Panc1 (cell line): ENCODE measurements around the gene MYRF. TPM values are rescaled to one million over a fixed set of nuclear protein-coding genes. Genes with fewer than 3 reads are reported as not detected.

Source experiments
- ATAC-seq: fragments of 200-7000 bp; cut with Tn5 transposase; 2 replicates; pipeline ENCODE4 v1.9.1; 2020; ENCODE audit warnings: mild to moderate bottlenecking, moderate library complexity
- BruUV-seq: library from RNA; stranded (reverse); fragments of 400-500 nt; replicated peaks from 2 replicates; lab custom pipeline; 2021; lab: Mats Ljungman, UMichigan
- CTCF ChIA-PET: fragments of 300-600 bp; sonication (Branson Sonifier 250); formaldehyde crosslinking; loops from one replicate; lab custom pipeline; 2022; ENCODE audit warnings: antibody characterized with exemption; lab: Charles Lee
- POLR2A ChIA-PET: fragments of 300-600 bp; sonication (Branson Sonifier 250); formaldehyde crosslinking; loops from one replicate; lab custom pipeline; 2022; ENCODE audit warnings: antibody characterized with exemption; lab: Charles Lee
- DNase-seq: peaks from one replicate; pipeline ENCODE4 v3.0.0-alpha.2; 2010; ENCODE audit warnings: low read depth, low spot score
- H3K27ac ChIP-seq: 2 replicates; pipeline ENCODE4 v1.5.1; 2011; ENCODE audit warnings: mild to moderate bottlenecking, low read length, inconsistent platforms
- H3K27me3 ChIP-seq: fragments of 200-500 bp; sonication (Bioruptor generic); 2 replicates; pipeline ENCODE4 v1.6.0; 2014; ENCODE audit warnings: low read length, inconsistent platforms; ENCODE audit not compliant: control insufficient read depth, insufficient read depth
- H3K36me3 ChIP-seq: fragments of 200-500 bp; sonication (Bioruptor generic); 2 replicates; pipeline ENCODE4 v1.5.1; 2014; ENCODE audit warnings: inconsistent platforms, mild to moderate bottlenecking, low read length, moderate library complexity; ENCODE audit not compliant: control insufficient read depth, insufficient read depth
- H3K4me1 ChIP-seq: 2 replicates; pipeline ENCODE4 v1.5.1; 2011; ENCODE audit warnings: inconsistent platforms, mild to moderate bottlenecking, low read length, moderate library complexity; ENCODE audit not compliant: control insufficient read depth, insufficient read depth
- H3K4me3 ChIP-seq, 2 experiments: 2 replicates each; pipeline ENCODE4 v1.5.1; 2011 to 2012; ENCODE audit warnings: low read depth in 2 of 2, low read length in 2 of 2, mild to moderate bottlenecking in 2 of 2, inconsistent platforms in 1 of 2, moderate library complexity in 1 of 2
- H3K9me3 ChIP-seq: fragments of 200-500 bp; sonication (Bioruptor generic); 2 replicates; pipeline ENCODE4 v1.5.1; 2014; ENCODE audit warnings: low read depth, mild to moderate bottlenecking, inconsistent platforms, low read length, moderate library complexity; ENCODE audit not compliant: control insufficient read depth, insufficient read depth
- CTCF ChIP-seq: fragments of 450-650 bp; IDR thresholded peaks from 2 replicates; pipeline ENCODE4 v1.5.1; 2017; ENCODE audit warnings: mild to moderate bottlenecking
- POLR2AphosphoS5 ChIP-seq: IDR thresholded peaks from 2 replicates; pipeline ENCODE4 v1.6.1; 2012; ENCODE audit warnings: mild to moderate bottlenecking, low read depth, low read length, moderate library complexity
- REST ChIP-seq, 2 experiments: IDR thresholded peaks; 2 replicates each; pipeline ENCODE4 v1.6.1; 2011 to 2012; ENCODE audit warnings: low read depth in 2 of 2, control low read depth in 1 of 2, low read length in 1 of 2, mild to moderate bottlenecking in 1 of 2, moderate library complexity in 1 of 2; ENCODE audit not compliant: insufficient read depth in 1 of 2
- SIN3A ChIP-seq: IDR thresholded peaks from 2 replicates; pipeline ENCODE4 v1.6.1; 2012; ENCODE audit warnings: low read depth, mild to moderate bottlenecking, low read length, moderate library complexity, borderline replicate concordance; ENCODE audit not compliant: insufficient read depth
- TCF7L2 ChIP-seq: IDR thresholded peaks from 2 replicates; pipeline ENCODE4 v1.6.1; 2011; ENCODE audit warnings: mild to moderate bottlenecking, low read depth, low read length, inconsistent platforms
- in situ Hi-C: cut with HindIII; loops from 2 replicates; pipeline ENCODE4 v1.10.0; 2016; ENCODE audit warnings: low sequenced_read_pairs, low pct_unique_long_range_greater_than_20kb
- intact Hi-C: fragments of 100-400 bp; cut with micrococcal nuclease; formaldehyde crosslinking; loops from one replicate; pipeline ENCODE4 v1.10.0; 2022; ENCODE audit not compliant: unreplicated experiment
- total RNA-seq: library from RNA; stranded (reverse); gene quantifications from one replicate; pipeline ENCODE4 v1.2.1, GENCODE V29; 2021; ENCODE audit not compliant: unreplicated experiment

Gene MYRF
- total RNA-seq, 1 experiment from 2014 or later, result 2.8 TPM

- no peak overlapping the region for H3K27ac ChIP-seq
- DNase-seq (no peak), ATAC-seq (no peak)
- ChIA-PET POLR2A (no interaction called here), CTCF (no interaction called here)
- no peaks in the 10 kb centered on the region for H3K36me3 ChIP-seq
- intact Hi-C loops (no loop called here), in situ Hi-C loops (no loop called here)
- no TSS peak for BruUV-seq
- TF ChIP-seq TCF7L2 (no peak), CTCF (no peak), REST (IDR thresholded peaks at IDR 0.05; ENCODE audit: insufficient read depth in 1 of 2, low read depth in 2 of 2, low read length in 1 of 2) (no peak), POLR2AphosphoS5 (no peak), SIN3A (no peak)
- H3K27me3 ChIP-seq, result no peaks in the 10 kb centered on the region
- H3K4me1 ChIP-seq, result peaks cover 7% of the 10 kb centered on the region
- H3K4me3 ChIP-seq, result no peak overlapping the region
- no peaks in the 10 kb centered on the region for H3K9me3 ChIP-seq
These were observed 11.6 kb downstream of the MYRF start for GRCh38 chr11:61763930-61764605.

- no peak overlapping the region for H3K27ac ChIP-seq
- TF ChIP-seq CTCF, result no peak
- no peak for TF ChIP-seq POLR2AphosphoS5
- TF ChIP-seq SIN3A, result no peak
- TF ChIP-seq REST (IDR thresholded peaks at IDR 0.05; ENCODE audit: insufficient read depth in 1 of 2, low read depth in 2 of 2, low read length in 1 of 2), result no peak
- TF ChIP-seq TCF7L2, result no peak
- H3K4me3 ChIP-seq, result no peak overlapping the region
- BruUV-seq, result no TSS peak
- ATAC-seq, result no peak
- in situ Hi-C loops (no loop called here), intact Hi-C loops (no loop called here)
- H3K27me3 ChIP-seq, result no peaks in the 10 kb centered on the region
- H3K36me3 ChIP-seq, result no peaks in the 10 kb centered on the region
- H3K9me3 ChIP-seq, result no peaks in the 10 kb centered on the region
- ChIA-PET POLR2A (no interaction called here), CTCF (interaction anchor here (0.5 kb wide), 1 partner anchor 21 kb away, joined by 3 read pairs; no protein-coding TSS in a partner anchor)
- H3K4me1 ChIP-seq, result peaks cover 7% of the 10 kb centered on the region
- no peak for DNase-seq
These were observed 12.3 kb downstream of the MYRF start for GRCh38 chr11:61764606-61765260.
